DMS153 treated with DMSO at 0.1 percent for 48 hours (cell line): ENCODE results near the gene PRPF19.

Experiments used
- DNase-seq: peaks from one replicate; lab custom pipeline; 2025; ENCODE audit not compliant: unreplicated experiment; lab: John Stamatoyannopoulos, UW

Gene PRPF19

DNA sequence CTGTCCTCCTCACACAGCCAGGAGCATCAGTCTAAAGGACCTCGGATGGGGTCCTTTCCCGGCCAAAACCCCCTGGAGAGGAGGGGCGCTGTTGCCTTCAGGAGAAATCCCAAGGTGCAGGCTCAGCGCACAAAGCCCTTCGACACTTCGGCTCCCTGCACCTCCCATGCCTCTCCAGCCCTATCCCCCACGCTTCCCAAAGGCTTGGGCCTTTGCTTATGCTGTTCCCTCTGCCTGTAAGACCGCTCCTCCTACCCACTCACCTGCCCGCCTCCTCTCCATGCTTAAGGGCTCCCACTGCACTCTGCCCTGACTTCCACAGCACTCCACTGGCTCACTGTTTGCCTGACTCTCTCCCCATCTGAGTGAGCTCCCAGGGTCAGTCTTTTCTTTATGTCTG lies 32.1 kb upstream of the PRPF19 start:
- DNase-seq, result no peak

DNA sequence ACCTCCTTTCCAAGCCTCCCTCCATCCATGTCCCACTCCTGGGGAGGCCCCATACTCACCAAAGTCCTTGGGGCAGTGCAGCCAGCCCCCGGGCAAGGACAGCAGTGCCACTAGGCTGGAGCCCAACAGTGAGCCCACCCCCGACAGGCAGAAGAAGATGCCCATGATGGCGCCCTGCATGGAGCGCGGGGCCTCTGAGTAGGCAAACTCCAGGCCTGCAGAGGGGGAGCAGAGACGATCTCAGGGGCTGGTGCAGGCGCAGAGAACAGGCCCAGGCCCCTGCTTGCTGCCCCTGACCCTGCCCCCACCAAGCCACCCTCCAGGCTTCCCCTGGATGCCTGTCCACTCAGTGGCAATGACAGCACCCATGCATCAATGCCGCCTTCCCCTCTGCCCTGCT lies 31.4 kb upstream of the PRPF19 start:
- DNase-seq, result no peak

- no peak for DNase-seq
These were observed 30.8 kb upstream of the PRPF19 start for GRCh38 chr11:60937144-60937527.

- DNase-seq, result no peak
These were observed 30.2 kb upstream of the PRPF19 start for GRCh38 chr11:60936467-60937143.

DNA sequence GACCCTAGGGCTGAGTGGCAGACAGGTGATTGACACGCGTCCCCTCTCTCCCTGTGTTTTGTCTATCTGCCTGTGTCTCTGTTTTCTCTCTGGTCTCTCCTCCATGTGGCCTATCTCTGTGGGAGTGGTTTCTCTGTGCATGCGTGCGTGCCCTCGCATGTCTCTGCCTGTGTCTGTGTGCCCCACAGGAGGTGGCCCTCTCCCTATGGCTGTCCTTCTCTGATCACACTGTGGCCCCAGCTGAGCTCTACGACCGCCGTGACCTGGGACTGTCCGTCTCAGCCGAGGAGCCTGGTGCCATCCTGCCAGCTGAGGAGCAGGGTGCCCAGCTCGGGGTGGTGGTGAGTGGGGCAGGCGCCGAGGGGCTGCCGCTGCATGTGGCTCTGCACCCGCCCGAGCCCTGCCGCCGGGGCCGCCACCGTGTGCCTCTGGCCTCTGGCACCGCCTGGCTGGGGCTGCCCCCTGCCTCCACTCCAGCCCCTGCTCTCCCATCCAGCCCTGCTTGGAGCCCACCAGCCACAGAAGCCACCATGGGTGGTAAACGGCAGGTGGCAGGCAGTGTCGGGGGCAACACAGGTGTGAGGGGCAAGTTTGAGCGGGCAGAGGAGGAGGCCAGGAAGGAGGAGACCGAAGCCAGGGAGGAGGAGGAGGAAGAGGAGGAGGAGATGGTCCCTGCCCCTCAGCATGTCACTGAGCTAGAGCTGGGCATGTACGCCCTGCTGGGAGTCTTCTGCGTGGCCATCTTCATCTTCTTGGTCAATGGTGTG lies 29.5 kb upstream of the PRPF19 start:
- DNase-seq, result no peak

DNA sequence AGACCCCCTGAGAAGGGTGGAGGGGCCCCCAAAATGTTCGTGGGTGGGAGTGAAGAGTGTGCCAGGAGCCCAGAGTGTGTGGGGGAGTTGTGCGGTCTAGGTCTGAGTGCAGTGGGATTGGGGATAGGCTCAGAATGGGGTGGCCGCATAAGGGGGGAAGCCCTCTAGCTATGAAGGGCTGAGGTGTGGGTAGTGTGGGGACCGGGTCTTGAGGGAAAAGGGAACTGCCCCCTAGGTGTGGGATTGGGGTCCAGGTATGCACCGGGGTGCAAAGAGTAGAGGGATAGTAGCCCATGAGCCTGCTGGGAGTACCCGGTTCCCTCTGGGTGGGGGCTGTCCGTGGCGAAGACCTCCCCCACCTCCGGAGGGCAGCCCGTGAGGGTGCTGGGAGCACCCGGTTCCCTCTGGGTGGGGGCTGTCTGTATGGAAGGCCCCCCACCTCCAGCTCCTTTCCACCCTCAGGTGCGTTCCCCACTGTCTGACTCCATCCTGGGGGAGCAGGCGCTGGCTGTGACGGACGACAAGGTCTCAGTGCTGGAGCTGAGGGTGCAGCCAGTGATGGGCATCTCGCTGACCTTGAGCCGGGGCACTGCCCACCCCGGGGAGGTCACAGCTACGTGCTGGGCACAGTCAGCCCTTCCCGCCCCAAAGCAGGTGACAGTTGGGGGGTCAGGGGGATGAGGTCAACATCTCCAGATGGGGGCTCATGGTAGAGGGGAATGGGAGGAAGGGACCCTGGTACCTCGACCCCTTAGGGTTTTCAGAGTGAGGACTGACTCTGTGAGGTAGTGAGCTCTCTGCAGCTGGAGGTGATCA lies 28.6 kb upstream of the PRPF19 start:
- DNase-seq, result no peak

GRCh38 chr11:60934124-60934789 lies 27.9 kb upstream of the PRPF19 start:
- DNase-seq, result no peak

DNA sequence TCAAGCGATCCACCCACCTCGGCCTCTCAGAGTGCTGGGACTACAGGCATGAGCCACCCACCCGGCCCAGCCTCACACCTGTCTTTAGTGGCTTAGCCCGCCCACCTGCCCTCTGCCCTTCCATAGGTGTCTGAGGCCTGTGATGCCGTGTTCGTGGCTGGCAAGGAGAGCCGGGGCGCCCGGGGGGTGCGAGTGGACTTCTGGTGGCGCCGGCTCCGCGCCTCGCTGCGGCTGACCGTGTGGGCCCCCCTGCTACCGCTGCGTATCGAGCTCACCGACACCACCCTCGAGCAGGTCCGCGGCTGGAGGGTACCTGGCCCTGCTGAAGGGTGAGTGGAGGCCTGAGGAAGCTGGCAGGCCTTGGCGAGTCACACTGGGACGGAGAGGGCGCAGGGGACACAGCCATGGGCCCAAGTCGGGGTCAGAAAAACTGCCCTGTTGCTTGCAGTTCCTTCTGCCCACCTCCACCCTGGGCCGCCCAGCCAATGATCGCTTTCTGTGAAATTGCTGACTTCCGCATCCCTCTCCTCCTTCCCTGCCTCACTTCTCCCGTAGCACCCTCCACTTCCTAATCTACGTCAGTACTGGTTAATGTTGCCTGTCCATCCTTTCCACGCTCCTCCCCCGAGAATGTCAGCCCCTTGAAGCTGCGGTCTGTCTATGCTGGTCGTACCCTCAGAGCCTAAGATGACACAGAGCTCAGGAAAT lies 27.2 kb upstream of the PRPF19 start:
- DNase-seq, result no peak

GRCh38 chr11:60932605-60933356 lies 26.4 kb upstream of the PRPF19 start:
- DNase-seq, result no peak

DNA sequence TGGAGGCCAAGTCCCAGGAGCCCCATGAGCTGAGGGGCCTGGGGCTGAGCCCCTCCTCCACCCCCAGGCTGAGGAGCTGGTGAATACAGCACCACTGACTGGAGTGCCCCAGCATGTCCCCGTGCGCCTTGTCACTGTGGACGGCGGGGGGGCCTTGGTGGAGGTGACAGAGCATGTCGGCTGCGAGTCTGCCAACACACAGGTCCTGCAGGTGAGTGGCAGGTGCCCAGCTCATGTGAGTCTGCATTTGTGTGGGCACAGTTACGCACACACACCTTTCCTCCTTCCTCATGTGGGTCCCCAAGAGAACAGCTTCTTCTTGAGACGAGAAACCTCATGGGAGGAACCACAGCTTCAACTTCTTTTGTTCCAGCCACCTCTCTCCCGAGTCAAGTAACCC lies 25.5 kb upstream of the PRPF19 start:
- no peak for DNase-seq

GRCh38 chr11:60930394-60930793 lies 24.0 kb upstream of the PRPF19 start:
- no peak for DNase-seq

DNA sequence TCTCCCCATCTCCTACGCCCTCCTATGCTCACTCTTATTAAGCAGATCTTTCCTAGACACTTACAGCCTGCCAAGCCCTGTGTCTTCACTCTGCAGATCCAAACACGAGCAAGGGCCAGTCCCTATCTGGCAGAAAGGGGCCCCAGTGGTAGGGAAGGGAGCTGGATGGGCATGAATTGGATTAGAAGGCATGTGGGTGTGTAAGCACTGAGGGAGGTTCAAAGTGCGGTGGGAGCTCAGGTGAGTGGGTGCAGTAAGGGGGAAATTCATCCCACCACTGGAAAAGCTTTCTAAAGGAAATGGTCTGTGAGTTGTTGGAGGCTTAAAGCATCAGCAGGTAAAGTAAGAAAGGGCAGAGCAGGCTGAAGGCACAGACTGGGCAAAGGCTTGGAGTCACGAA lies 23.4 kb upstream of the PRPF19 start:
- DNase-seq, result no peak

DNA sequence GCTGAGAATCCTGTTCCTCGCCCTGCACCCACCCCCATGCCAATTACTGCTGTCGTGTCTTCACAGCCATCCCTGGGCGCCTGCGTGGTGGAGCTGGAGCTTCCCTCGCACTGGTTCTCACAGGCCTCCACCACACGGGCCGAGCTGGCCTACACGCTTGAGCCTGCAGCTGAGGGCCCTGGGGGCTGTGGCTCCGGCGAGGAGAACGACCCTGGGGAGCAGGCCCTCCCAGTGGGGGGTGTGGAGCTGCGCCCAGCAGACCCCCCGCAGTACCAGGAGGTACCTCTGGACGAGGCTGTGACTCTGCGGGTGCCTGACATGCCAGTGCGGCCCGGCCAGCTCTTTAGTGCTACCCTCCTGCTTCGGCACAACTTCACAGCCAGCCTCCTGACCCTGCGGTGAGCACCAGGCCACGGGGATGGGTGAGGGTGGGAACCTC lies 22.2 kb upstream of the PRPF19 start:
- no peak for DNase-seq

DNA sequence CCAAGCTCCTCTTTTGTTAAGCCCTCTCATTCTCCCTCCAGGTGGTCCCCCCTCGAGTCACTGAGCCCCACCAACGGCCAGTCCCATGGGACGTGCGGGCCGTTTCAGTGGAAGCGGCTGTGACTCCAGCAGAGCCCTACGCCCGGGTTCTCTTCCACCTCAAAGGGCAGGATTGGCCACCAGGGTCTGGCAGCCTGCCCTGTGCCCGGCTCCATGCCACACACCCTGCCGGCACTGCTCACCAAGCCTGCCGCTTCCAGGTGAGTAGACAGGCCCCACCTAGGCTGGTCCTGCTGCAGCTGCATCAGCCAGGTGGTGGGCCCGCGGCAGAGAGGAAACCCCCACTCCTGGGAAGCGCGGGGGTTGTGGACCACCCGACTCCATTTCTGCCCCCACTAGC lies 21.2 kb upstream of the PRPF19 start:
- DNase-seq, result no peak

DNA sequence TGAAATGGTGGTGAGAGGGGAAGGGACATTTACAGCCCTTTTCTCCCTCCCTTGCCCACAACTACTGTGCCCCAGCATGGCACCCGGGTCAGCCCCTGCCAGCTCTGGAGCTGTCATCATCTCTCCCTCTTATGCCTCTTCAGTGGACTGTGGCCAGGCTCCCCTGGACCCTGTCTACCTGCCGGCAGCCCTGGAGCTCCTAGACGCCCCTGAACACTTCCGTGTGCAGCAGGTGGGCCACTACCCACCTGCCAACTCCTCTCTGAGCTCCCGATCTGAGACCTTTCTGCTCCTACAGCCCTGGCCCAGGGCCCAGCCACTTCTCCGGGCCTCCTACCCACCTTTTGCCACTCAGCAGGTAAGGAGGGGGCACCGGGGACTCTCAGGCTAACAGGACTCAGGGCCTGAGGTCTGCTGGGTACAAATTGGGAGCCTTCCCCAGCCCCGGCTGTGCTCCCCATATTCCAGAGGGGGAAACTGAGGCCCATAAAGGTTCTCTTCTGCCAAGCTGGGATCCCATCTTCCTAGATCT lies 20.7 kb upstream of the PRPF19 start:
- no peak for DNase-seq

GRCh38 chr11:60926500-60926899 lies 20.1 kb upstream of the PRPF19 start:
- DNase-seq, result no peak

DNA sequence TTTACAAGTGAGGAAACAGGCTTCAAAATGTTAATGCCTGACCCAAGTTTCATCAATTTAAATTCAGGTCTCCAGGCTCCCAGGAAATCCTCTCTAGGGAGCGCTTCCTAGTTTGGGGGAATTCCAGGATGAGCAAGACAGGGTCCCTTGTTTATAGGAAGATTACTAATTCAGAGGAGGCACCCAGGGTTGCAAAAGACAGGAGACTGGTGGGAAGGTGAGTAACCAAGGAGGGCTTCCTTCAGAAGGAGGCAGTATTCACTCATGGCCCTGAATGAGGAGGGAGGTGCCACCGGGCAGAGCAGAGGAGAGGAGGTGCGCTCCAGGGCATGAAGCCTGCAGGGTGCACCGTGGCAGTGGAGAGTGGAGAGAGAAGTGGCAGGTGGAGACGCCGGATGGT lies 19.5 kb upstream of the PRPF19 start:
- DNase-seq, result no peak

DNA sequence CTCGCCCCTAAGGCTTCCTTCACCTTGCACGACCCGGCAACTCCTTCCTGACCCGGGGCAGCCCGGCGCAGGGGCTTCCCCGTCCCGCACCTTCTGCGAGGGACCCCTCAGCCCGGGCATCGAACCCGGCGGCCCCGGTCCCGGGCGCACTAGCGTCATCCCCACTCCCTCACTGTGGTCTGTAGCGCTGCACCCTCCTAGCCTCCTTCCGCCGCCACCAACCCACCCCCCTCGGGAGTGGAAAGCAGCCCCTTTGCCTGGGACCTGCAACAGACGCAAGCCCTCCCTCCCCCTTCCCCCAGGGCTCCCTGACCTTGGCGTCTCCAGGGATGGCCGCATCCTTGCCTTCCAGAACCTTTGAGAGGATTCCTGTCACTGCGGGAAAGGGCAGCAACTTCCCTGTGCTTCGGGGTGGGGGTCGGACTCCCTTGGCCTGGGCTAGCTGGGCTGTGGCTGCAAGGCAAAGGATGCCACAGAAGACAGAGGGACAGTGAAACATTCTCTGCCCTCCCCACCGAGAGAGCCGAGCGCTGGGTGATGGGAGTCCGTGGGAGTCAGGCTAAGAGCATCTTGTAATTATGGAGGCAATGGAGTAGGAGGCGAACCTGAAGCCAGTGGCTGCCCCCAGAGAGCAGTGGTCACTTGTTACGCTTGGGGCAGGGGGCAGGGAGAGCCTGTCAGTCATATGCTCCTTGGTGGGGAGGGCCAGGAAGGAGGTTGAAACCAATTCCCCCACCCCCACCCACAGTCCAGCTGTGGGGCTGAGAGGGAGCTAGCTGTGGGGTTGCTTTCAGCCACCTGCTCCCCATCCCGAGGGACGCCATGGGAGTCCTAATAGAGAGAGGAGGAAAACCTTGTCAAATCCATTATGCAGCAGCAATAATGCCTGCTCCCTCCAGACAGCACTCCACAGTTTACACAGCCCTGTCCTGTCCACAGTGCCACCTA lies 18.8 kb upstream of the PRPF19 start:
- DNase-seq, result no peak
